ENCODE data around the gene WNT6. TPM values are rescaled to one million over a fixed set of nuclear protein-coding genes. Genes with fewer than 3 reads are reported as not detected.

The WNT6 gene
- total RNA-seq, 1 experiment from 2014 or later, result 8.1 TPM

DNA sequence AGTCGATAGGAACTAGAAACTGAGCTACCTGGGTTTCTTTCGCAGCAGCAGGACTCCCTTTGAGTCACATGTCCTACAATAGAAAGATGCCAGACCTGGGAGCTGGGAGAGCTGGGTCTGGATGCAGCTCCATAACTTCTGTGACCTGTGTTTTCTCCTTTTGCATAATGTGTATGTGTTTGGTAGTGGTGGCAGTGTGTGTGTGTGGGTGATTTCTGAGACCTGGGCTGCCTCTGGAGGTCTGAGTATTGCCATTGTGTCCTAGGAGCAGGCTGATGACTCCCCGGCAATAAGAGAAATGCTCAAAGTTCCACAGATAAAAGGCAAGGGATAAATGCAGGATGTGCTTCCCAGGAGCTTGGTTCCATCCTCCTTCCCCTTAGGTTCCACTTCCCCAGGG lies 27.5 kb downstream of the WNT6 start:
- BruUV-seq (replicated peaks), result no TSS peak
- Histone ChIP-seq H3K27me3 (ENCODE audit: control insufficient read depth, insufficient read depth, low read length) (no peaks in the 10 kb centered on the region), H3K9me3 (ENCODE audit: control insufficient read depth, insufficient read depth, low read depth, low read length) (no peaks in the 10 kb centered on the region), H3K4me1 (ENCODE audit: control insufficient read depth, insufficient read depth, low read length) (peaks cover under 1% of the 10 kb centered on the region; the same call in 1 of the 2 replicates), H3K27ac (ENCODE audit: low read length) (no peak overlapping the region), H3K36me3 (ENCODE audit: control insufficient read depth, insufficient read depth, low read length) (no peaks in the 10 kb centered on the region), H3K4me3 (ENCODE audit: low read depth in 2 of 2, low read length in 2 of 2) (no peak overlapping the region)
- CTCF ChIA-PET, result interaction anchor here (0.7 to 2.0 kb wide), 2 partner anchors 11 kb away, joined by 4 to 10 read pairs; no protein-coding TSS in a partner anchor
- ATAC-seq, result no peak
- POLR2A ChIA-PET, result interaction anchor here (0.6 kb wide), 1 partner anchor 716 kb away, joined by 6 read pairs; no protein-coding TSS in a partner anchor
- in situ Hi-C loops (cut with HindIII; ENCODE audit: low pct_unique_long_range_greater_than_20kb, low sequenced_read_pairs), result no loop called here
- DNase-seq (ENCODE audit: low read depth, low spot score), result no peak
- intact Hi-C loops (cut with micrococcal nuclease; ENCODE audit: unreplicated experiment), result no loop called here
- no peak for TF ChIP-seq POLR2AphosphoS5 (IDR thresholded peaks at IDR 0.05; ENCODE audit: low read depth, low read length)
- TF ChIP-seq, protein P1, sequence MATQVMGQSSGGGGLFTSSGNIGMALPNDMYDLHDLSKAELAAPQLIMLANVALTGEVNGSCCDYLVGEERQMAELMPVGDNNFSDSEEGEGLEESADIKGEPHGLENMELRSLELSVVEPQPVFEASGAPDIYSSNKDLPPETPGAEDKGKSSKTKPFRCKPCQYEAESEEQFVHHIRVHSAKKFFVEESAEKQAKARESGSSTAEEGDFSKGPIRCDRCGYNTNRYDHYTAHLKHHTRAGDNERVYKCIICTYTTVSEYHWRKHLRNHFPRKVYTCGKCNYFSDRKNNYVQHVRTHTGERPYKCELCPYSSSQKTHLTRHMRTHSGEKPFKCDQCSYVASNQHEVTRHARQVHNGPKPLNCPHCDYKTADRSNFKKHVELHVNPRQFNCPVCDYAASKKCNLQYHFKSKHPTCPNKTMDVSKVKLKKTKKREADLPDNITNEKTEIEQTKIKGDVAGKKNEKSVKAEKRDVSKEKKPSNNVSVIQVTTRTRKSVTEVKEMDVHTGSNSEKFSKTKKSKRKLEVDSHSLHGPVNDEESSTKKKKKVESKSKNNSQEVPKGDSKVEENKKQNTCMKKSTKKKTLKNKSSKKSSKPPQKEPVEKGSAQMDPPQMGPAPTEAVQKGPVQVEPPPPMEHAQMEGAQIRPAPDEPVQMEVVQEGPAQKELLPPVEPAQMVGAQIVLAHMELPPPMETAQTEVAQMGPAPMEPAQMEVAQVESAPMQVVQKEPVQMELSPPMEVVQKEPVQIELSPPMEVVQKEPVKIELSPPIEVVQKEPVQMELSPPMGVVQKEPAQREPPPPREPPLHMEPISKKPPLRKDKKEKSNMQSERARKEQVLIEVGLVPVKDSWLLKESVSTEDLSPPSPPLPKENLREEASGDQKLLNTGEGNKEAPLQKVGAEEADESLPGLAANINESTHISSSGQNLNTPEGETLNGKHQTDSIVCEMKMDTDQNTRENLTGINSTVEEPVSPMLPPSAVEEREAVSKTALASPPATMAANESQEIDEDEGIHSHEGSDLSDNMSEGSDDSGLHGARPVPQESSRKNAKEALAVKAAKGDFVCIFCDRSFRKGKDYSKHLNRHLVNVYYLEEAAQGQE (IDR thresholded peaks at IDR 0.05; ENCODE audit: insufficient read depth in 1 of 2, low read depth in 2 of 2, low read length in 1 of 2), result no peak
- TF ChIP-seq, protein P2, sequence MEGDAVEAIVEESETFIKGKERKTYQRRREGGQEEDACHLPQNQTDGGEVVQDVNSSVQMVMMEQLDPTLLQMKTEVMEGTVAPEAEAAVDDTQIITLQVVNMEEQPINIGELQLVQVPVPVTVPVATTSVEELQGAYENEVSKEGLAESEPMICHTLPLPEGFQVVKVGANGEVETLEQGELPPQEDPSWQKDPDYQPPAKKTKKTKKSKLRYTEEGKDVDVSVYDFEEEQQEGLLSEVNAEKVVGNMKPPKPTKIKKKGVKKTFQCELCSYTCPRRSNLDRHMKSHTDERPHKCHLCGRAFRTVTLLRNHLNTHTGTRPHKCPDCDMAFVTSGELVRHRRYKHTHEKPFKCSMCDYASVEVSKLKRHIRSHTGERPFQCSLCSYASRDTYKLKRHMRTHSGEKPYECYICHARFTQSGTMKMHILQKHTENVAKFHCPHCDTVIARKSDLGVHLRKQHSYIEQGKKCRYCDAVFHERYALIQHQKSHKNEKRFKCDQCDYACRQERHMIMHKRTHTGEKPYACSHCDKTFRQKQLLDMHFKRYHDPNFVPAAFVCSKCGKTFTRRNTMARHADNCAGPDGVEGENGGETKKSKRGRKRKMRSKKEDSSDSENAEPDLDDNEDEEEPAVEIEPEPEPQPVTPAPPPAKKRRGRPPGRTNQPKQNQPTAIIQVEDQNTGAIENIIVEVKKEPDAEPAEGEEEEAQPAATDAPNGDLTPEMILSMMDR (IDR thresholded peaks at IDR 0.05), result no peak
- TF ChIP-seq SIN3A (IDR thresholded peaks at IDR 0.05; ENCODE audit: borderline replicate concordance, insufficient read depth, low read depth, low read length), result no peak
- TF ChIP-seq TCF7L2 (IDR thresholded peaks at IDR 0.05; ENCODE audit: low read depth, low read length), result no peak

DNA sequence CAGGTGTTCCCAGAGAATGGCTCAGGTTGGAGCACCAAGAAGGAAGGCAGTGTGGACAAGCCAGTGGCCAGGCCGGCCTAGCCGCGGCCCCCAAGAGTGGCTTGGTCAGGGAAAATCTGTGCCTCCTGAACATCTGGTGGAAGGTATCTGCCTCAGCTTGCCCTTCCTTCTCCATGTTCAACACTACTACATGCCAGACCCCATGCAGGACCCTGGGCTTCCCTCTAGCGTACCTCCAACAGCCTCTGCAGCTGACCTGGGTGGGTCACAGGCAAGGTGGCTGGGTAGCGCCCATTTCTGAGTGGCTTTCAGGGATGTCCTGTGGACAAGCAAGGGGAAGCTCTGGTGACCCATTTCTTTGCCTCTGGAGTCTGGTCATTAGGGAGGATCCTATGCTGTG lies 28.7 kb downstream of the WNT6 start:
- intact Hi-C loops (cut with micrococcal nuclease; ENCODE audit: unreplicated experiment), result no loop called here
- no peak for ATAC-seq
- POLR2A ChIA-PET, result no interaction called here
- H3K9me3 ChIP-seq (ENCODE audit: control insufficient read depth, insufficient read depth, low read depth, low read length), result no peaks in the 10 kb centered on the region
- no peaks in the 10 kb centered on the region for H3K36me3 ChIP-seq (ENCODE audit: control insufficient read depth, insufficient read depth, low read length)
- H3K27ac ChIP-seq (ENCODE audit: low read length), result no peak overlapping the region
- TF ChIP-seq SIN3A (IDR thresholded peaks at IDR 0.05; ENCODE audit: borderline replicate concordance, insufficient read depth, low read depth, low read length) (no peak), POLR2AphosphoS5 (IDR thresholded peaks at IDR 0.05; ENCODE audit: low read depth, low read length) (no peak), TCF7L2 (IDR thresholded peaks at IDR 0.05; ENCODE audit: low read depth, low read length) (no peak)
- TF ChIP-seq, protein P1 (IDR thresholded peaks at IDR 0.05; ENCODE audit: insufficient read depth in 1 of 2, low read depth in 2 of 2, low read length in 1 of 2), result no peak
- TF ChIP-seq, protein P2 (IDR thresholded peaks at IDR 0.05), result no peak
- no TSS peak for BruUV-seq (replicated peaks)
- CTCF ChIA-PET, result interaction anchor here (2.0 kb wide), 1 partner anchor 12 kb away, joined by 10 read pairs; no protein-coding TSS in a partner anchor
- H3K27me3 ChIP-seq (ENCODE audit: control insufficient read depth, insufficient read depth, low read length), result no peaks in the 10 kb centered on the region
- no peak overlapping the region for H3K4me3 ChIP-seq (ENCODE audit: low read depth in 2 of 2, low read length in 2 of 2)
- DNase-seq (ENCODE audit: low read depth, low spot score), result no peak
- in situ Hi-C loops (cut with HindIII; ENCODE audit: low pct_unique_long_range_greater_than_20kb, low sequenced_read_pairs), result no loop called here
- peaks cover 9% of the 10 kb centered on the region for H3K4me1 ChIP-seq (ENCODE audit: control insufficient read depth, insufficient read depth, low read length)
